GM12801 (cell line): ENCODE data around the gene PPARD.

Experiments
- CTCF ChIP-seq: IDR thresholded peaks from one replicate; pipeline ENCODE4 v1.5.1; 2011; ENCODE audit warnings: control low read depth; ENCODE audit not compliant: insufficient read length; ENCODE audit errors: extremely low read depth

Gene PPARD

GRCh38 chr6:35448191-35448590 is 105.8 kb downstream of the PPARD start:
- TF ChIP-seq CTCF: no peak

- TF ChIP-seq CTCF: no peak
Observed at GRCh38 chr6:35449287-35449881, 107.0 kb downstream of the PPARD start.

GRCh38 chr6:35451354-35452182 is 109.2 kb downstream of the PPARD start:
- no peak for TF ChIP-seq CTCF

GRCh38 chr6:35452183-35453090 is 110.1 kb downstream of the PPARD start, which contains the start of gene FANCE:
Gene FANCE (plus strand): TSS chr6:35452338. CDS start chr6:35452546, 208 bp downstream.
- no peak for TF ChIP-seq CTCF

GRCh38 chr6:35453236-35453635 is 110.9 kb downstream of the PPARD start:
- no peak for TF ChIP-seq CTCF

GRCh38 chr6:35454391-35455110 is 112.2 kb downstream of the PPARD start:
- TF ChIP-seq CTCF: no peak
